OCI-LY1 (cell line): ENCODE data around the gene COLQ.

Experiments used
- EZH2 ChIP-seq: fragments of 200-600 bp; sonication (generic), shearing (Covaris generic); IDR thresholded peaks from 2 replicates; pipeline ENCODE4 v1.8.0; 2017; ENCODE audit warnings: borderline replicate concordance, mixed run types, mild to moderate bottlenecking, antibody characterized with exemption, low read length, moderate library complexity, mixed read lengths
- TF ChIP-seq, protein P1 (sequence below): fragments of 200-600 bp; sonication (generic), shearing (Covaris generic); IDR thresholded peaks from 2 replicates; pipeline ENCODE4 v1.5.1; 2017; ENCODE audit warnings: mild to moderate bottlenecking, antibody characterized with exemption, low read length, moderate library complexity, mixed read lengths

DNA sequence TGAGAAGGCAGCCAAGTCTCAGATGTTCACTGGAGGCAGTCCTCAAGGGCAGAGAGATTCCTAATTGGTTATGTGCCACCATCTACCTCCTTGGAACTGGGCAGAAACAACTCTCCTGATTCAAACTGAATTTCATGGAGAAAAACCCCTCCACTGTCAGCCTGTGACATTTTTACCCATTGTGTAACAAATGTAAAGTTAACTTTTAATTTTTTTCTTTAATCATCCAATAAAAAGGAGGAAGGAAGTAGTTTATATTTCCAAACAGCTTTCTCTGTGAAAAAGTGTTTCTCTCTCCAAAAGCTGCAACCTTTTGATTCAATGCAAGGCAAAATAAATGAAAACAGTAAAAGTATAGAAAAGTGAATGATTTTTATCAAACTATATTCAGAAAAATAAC, 510 bp upstream of the COLQ start:
- TF ChIP-seq, protein P1, sequence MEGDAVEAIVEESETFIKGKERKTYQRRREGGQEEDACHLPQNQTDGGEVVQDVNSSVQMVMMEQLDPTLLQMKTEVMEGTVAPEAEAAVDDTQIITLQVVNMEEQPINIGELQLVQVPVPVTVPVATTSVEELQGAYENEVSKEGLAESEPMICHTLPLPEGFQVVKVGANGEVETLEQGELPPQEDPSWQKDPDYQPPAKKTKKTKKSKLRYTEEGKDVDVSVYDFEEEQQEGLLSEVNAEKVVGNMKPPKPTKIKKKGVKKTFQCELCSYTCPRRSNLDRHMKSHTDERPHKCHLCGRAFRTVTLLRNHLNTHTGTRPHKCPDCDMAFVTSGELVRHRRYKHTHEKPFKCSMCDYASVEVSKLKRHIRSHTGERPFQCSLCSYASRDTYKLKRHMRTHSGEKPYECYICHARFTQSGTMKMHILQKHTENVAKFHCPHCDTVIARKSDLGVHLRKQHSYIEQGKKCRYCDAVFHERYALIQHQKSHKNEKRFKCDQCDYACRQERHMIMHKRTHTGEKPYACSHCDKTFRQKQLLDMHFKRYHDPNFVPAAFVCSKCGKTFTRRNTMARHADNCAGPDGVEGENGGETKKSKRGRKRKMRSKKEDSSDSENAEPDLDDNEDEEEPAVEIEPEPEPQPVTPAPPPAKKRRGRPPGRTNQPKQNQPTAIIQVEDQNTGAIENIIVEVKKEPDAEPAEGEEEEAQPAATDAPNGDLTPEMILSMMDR, result no peak
- no peak for TF ChIP-seq EZH2
